ENCODE results near the gene PKDREJ. TPM values are rescaled to one million over a fixed set of nuclear protein-coding genes. Genes with fewer than 3 reads are reported as not detected.

The PKDREJ gene
- total RNA-seq, 1 experiment from 2014 or later = 0.04 TPM

DNA sequence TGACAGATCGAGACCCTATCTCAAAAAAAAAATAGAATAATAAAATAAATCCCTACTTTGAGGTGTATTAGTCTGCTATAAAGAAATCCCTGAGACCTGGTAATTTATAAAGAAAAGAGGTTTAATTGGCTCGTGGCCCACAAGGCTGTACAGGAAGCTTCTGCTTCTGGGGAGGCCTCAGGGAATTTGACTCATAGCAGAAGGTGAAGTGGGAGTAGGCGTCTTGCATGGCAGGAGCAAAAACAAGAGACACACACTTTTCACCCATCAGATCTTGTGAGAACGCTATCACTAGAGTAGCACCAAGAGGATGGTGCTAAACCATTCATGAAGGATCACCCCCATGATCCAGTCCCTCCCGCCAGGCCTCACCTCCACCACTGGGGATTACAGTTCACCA, 42.2 kb downstream of the PKDREJ start:
- H4K20me1 ChIP-seq (ENCODE audit: control insufficient read depth, insufficient read depth, insufficient read length) = no peaks in the 10 kb centered on the region
- H3K9me3 ChIP-seq (ENCODE audit: control insufficient read depth, low read depth, low read length) = no peaks in the 10 kb centered on the region
- no peaks in the 10 kb centered on the region for H3K79me2 ChIP-seq (ENCODE audit: insufficient read depth, low read length)
- Mint-ChIP-seq H3K4me3 (no peak overlapping the region), H3K27ac (no peak overlapping the region), H3K9me3 (no peaks in the 10 kb centered on the region; a peak in 2 of 5 replicates), H3K36me3 (ENCODE audit: insufficient read depth in 1 of 3, low read depth in 3 of 3) (peaks cover 0 to 23% (median 0%) of the 10 kb centered on the region in 3 experiments; a peak in 2 of 7 replicates), H3K4me1 (peaks cover 5 to 14% of the 10 kb centered on the region in 2 experiments), H3K27me3 (ENCODE audit: low read depth) (no peaks in the 10 kb centered on the region)
- no peak for DNase-seq
- H2BK120ac ChIP-seq (ENCODE audit: low read depth, low read length, poor library complexity, severe bottlenecking) = no peak overlapping the region
- H3K23me2 ChIP-seq (ENCODE audit: insufficient read length, low read depth, low read length, poor library complexity, severe bottlenecking) = no peaks in the 10 kb centered on the region
- H3K14ac ChIP-seq (ENCODE audit: insufficient read depth, low read length) = no peak overlapping the region
- H3K18ac ChIP-seq (ENCODE audit: insufficient read length, low read depth, low read length) = no peak overlapping the region
- H2BK20ac ChIP-seq (ENCODE audit: low read depth, low read length, poor library complexity, severe bottlenecking) = no peak overlapping the region
- H3K79me1 ChIP-seq (ENCODE audit: insufficient read depth, low read depth, low read length, poor library complexity, severe bottlenecking) = no peaks in the 10 kb centered on the region
- H2BK5ac ChIP-seq (ENCODE audit: insufficient read length, low read length) = no peak overlapping the region
- no peak overlapping the region for H3K23ac ChIP-seq (ENCODE audit: insufficient read length, low read depth, low read length)
- H3T11ph ChIP-seq (ENCODE audit: low read length) = no peak overlapping the region
- H2AFZ ChIP-seq (ENCODE audit: low read length) = no peak overlapping the region
- H3K4me2 ChIP-seq (ENCODE audit: insufficient read depth, insufficient read length, low read length) = no peak overlapping the region
- H3K9ac ChIP-seq (ENCODE audit: extremely low read depth, insufficient read length, low read length) = no peak overlapping the region
- WGBS (ENCODE audit: extremely low coverage, insufficient read length, low lambda C conversion rate) = no CpG with 5 or more reads among the region's 5 CpGs
- no peak overlapping the region for H3K4ac ChIP-seq (ENCODE audit: low read depth, low read length)
- no peak overlapping the region for H3K27ac ChIP-seq (ENCODE audit: insufficient read length, low read depth, low read length)
- H4K8ac ChIP-seq (replicated peaks; ENCODE audit: insufficient read length, low read depth, low read length) = no peak overlapping the region
- H2BK15ac ChIP-seq (ENCODE audit: low read depth, low read length) = no peak overlapping the region
- no peak overlapping the region for H2AK5ac ChIP-seq (ENCODE audit: insufficient read length, low read length)
- TF ChIP-seq, protein P1, sequence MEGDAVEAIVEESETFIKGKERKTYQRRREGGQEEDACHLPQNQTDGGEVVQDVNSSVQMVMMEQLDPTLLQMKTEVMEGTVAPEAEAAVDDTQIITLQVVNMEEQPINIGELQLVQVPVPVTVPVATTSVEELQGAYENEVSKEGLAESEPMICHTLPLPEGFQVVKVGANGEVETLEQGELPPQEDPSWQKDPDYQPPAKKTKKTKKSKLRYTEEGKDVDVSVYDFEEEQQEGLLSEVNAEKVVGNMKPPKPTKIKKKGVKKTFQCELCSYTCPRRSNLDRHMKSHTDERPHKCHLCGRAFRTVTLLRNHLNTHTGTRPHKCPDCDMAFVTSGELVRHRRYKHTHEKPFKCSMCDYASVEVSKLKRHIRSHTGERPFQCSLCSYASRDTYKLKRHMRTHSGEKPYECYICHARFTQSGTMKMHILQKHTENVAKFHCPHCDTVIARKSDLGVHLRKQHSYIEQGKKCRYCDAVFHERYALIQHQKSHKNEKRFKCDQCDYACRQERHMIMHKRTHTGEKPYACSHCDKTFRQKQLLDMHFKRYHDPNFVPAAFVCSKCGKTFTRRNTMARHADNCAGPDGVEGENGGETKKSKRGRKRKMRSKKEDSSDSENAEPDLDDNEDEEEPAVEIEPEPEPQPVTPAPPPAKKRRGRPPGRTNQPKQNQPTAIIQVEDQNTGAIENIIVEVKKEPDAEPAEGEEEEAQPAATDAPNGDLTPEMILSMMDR (conservative IDR thresholded peaks at IDR 0.05) = no peak
- no peak overlapping the region for H4K91ac ChIP-seq (ENCODE audit: insufficient read length, low read depth, low read length)
- H4K5ac ChIP-seq (ENCODE audit: insufficient read length, low read depth, low read length) = no peak overlapping the region
- no peaks in the 10 kb centered on the region for H3K27me3 ChIP-seq (ENCODE audit: insufficient read depth, low read length)
- H3K4me1 ChIP-seq (ENCODE audit: insufficient read depth, low read length) = no peaks in the 10 kb centered on the region
- no peak overlapping the region for H2BK12ac ChIP-seq (ENCODE audit: insufficient read length, low read depth, low read length)
- no peak overlapping the region for H3K56ac ChIP-seq (ENCODE audit: insufficient read length, low read depth, low read length)

Measured in H9 (cell line).